GM13977 (cell line): Measurements from ENCODE around the gene DUSP22.

Experiments used
- DNase-seq: peaks from one replicate; pipeline ENCODE4 v3.0.0; 2012; ENCODE audit warnings: low spot score
- in situ Hi-C: fragments of 300-500 bp; cut with MboI; formaldehyde crosslinking; loops from one replicate; pipeline ENCODE4 v1.12.0; 2022; ENCODE audit warnings: low sequenced_read_pairs, low pct_unique_long_range_greater_than_20kb, mixed read lengths, inconsistent platforms; ENCODE audit not compliant: unreplicated experiment
- TF ChIP-seq, protein P1 (sequence below): IDR thresholded peaks from 2 replicates; pipeline ENCODE4 v1.5.1; 2012; ENCODE audit warnings: mild to moderate bottlenecking, control low read depth; ENCODE audit not compliant: insufficient read depth; ENCODE audit errors: extremely low read depth, missing control alignments

DUSP22 gene

DNA sequence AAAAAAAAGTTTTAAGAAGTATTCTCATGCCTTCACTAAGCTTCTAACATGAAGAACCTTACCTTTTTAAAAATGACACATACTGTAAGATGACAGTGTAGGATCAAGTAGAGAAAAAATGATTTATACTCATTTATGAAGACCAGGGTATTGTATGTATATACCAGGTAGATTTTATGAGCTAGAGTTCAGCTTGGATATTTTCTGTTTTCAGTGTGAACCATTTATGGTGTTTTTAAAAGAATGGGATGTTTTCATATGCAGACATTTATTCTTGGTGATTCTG, 24.4 kb downstream of the DUSP22 start:
- TF ChIP-seq, protein P1, sequence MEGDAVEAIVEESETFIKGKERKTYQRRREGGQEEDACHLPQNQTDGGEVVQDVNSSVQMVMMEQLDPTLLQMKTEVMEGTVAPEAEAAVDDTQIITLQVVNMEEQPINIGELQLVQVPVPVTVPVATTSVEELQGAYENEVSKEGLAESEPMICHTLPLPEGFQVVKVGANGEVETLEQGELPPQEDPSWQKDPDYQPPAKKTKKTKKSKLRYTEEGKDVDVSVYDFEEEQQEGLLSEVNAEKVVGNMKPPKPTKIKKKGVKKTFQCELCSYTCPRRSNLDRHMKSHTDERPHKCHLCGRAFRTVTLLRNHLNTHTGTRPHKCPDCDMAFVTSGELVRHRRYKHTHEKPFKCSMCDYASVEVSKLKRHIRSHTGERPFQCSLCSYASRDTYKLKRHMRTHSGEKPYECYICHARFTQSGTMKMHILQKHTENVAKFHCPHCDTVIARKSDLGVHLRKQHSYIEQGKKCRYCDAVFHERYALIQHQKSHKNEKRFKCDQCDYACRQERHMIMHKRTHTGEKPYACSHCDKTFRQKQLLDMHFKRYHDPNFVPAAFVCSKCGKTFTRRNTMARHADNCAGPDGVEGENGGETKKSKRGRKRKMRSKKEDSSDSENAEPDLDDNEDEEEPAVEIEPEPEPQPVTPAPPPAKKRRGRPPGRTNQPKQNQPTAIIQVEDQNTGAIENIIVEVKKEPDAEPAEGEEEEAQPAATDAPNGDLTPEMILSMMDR, result no peak
- no peak for DNase-seq
- in situ Hi-C loops, result no loop called here

DNA sequence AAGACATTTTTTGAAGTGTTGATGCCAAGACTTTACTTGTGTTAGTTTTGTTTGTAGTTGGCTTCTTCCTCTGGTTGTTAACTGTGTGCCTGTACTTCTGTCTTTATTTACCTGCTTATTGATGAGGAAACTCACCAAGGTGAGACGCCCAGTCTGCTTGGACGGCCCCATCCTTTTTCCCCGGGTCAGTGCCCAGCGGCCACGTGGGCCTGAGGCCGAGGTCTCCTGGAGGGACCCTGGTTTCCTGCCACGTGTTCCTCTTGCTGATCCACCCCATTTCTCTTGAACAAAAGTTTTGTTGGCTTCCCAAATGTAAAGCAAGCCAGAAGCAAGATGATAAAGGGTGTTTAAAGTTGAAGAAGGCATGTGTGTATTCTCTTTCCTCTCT, 24.8 kb downstream of the DUSP22 start:
- in situ Hi-C loops, result no loop called here
- DNase-seq, result no peak
- TF ChIP-seq, protein P1, result no peak

DNA sequence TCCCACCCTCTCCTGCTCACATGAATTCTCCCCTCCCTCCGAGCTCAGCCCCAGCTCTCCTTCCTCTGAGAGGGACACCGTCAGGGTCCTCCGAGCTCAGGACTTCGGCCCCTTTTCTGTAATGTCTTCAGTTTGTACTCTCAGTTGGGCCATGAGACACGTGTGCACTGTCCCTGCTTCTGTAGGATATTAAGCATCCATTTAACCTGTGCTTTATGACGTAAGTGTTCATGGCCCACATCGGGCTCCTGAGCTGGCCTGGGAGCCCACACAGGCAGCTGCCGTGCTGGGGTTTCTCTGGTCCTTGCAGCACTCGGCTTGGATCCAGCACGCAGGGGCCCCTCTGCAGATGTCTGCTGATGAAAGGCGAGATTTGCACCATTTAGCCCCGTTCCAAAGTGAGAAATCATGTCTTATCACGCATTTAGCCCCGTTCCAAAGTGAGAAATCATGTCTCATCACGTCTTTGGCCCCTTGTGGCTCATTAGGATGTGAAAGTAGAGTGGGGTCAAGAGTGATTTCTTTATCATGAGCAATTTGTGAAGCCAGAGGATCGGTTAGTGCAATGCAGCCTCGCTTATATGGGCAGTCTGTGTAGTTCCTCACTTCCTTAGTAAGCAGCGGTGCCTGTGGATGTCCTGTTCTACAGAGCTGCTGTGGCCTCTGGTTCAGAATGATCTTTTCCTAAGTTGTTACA, 25.3 kb downstream of the DUSP22 start:
- in situ Hi-C loops, result no loop called here
- DNase-seq, result peak; percentile 74
- TF ChIP-seq, protein P1, result no peak

DNA sequence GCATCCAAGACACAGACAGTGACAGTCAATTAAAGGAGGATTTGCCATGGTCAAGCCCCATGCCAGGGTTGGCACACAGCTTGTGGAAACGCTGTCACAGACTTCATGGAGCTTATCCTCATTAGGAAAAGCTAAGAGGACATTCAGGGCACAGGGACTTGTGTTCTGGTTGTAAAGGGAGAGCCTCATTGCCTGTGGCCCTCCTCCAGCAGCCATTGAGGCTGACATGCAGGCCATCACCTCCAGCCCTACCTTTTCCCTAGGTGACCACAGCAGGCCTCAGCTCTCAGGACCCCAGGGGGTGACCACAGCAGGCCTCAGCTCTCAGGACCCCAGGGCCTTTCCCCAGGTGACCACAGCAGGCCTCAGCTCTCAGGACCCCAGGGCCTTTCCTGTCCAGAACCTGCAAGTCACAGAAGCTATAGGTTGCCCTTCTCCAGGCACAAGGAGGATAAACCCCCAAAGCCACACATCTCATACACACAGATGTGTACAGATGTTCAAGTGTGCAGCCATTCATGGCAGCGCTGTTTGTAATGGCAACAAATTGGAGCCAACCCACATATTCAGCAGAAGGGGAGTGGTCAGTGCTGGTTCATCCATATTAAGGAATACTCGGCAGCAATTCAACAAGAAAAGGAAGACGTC, 26.1 kb downstream of the DUSP22 start:
- TF ChIP-seq, protein P1, result no peak
- no peak for DNase-seq
- in situ Hi-C loops, result no loop called here

DNA sequence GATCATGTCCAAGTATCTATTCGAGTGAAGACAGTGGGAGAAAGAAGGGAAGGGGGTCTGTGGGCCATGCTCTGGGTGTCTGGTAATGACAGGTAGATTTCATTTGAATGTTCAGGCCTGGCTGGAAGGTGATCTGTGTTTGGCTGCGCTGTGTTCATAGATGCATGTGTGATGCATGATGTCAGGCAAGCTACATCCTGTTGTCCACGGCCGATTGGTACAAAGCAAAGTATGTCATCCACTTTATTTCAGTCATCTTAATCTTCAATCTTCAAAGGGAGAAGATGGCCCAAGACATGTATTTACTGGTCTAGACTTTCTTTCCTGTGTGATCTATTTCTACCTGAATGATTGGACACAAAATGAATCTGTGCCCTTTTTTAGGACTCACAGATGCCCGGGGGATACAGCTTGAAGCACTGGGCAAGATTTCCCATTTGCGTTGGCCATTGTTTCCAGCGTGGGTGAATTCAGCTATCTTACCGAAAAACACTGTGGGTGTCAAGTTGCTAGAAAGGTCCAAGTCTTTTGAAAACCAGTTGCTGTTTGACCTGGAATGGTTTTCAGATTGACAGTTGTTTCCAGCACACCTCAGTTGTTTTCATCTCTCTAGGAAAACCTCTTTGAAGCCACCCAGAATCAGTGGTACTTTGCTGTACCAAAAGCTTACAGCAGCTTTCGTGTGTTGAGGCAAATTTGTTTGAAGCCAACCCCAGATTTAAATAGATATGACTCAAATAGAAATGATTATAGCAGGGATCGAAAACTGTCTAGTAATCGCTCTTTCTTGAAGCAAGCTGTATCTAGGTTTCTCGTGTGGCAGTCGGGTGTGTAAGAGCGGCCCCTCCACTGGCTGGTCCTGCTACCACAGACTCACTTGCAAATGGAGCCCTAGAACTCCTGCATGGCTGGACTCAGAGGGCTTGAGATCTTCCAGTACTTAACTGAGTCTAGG, 27.2 kb downstream of the DUSP22 start:
- in situ Hi-C loops, result no loop called here
- peak; percentile 86 for DNase-seq
- TF ChIP-seq, protein P1, result no peak

DNA sequence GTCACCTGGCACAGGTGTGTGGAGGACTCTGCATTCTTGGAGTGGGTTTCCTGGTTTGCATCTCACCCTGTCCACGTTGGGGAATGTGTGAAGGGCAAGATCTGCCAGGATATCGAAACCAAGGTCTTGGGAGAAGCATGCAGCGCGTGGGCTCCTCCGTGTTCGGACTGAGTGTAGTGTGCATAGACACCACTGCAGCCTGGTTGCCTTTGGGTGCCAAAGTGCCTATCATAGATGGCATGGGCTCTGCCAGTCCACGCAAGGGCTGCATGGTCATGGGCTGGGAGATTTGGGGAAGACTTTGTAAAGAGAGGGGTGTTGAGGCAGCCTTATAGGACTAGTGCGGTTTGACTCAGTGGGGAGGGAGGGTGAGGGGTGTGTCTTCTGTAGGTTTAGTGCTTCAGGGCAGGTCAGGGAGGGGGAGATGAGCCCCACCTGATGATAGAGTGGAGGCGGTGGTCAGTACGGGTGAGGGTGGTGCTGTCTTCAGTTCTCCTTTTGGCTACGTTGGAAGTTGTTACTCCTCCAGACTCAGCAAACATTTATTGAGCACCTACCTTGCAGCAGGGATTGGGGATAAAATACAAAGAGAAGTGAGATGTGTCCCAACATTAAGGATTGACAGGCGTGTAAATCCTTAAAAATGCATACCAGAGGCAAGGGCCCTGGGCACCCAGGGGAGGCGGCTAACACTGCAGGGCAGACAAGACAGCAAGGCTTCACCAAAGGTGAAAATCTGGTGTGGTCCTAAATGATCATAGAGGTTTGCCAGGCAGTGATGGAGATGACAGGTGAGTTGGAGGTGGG, 28.3 kb downstream of the DUSP22 start:
- in situ Hi-C loops, result no loop called here
- TF ChIP-seq, protein P1, result no peak
- DNase-seq, result no peak
